Memory B cell (primary cell): Measurements from ENCODE around the gene DCBLD2.

Experiments used
- ATAC-seq: fragments of 150-1000 bp; cut with Tn5 transposase; 2 replicates; pipeline ENCODE4 v1.10.0; 2021; ENCODE audit warnings: low read depth, mild to moderate bottlenecking, moderate library complexity
- DNase-seq, 2 donors: peaks; one replicate each; pipeline ENCODE4 v3.0.0; 2022; ENCODE audit warnings: low spot score in 2 of 2
- H3K27ac Mint-ChIP-seq: one replicate; pipeline ENCODE4 v1.8.0; 2022; ENCODE audit warnings: mild to moderate bottlenecking, moderate library complexity, mixed read lengths
- H3K27me3 Mint-ChIP-seq: one replicate; pipeline ENCODE4 v1.8.0; 2022; ENCODE audit warnings: mixed read lengths
- H3K36me3 Mint-ChIP-seq: one replicate; pipeline ENCODE4 v1.8.0; 2022; ENCODE audit warnings: mild to moderate bottlenecking, mixed read lengths
- H3K4me1 Mint-ChIP-seq: one replicate; pipeline ENCODE4 v1.8.0; 2022; ENCODE audit warnings: mixed read lengths
- H3K4me3 Mint-ChIP-seq: one replicate; pipeline ENCODE4 v1.8.0; 2022; ENCODE audit warnings: mild to moderate bottlenecking, moderate library complexity, mixed read lengths
- H3K9me3 Mint-ChIP-seq: one replicate; pipeline ENCODE4 v1.8.0; 2022; ENCODE audit warnings: mixed read lengths

DCBLD2 gene

GRCh38 chr3:98784666-98785600, 116.6 kb downstream of the DCBLD2 start:
- Mint-ChIP-seq H3K4me1 (no peaks in the 10 kb centered on the region), H3K27ac (no peak overlapping the region), H3K4me3 (no peak overlapping the region), H3K27me3 (peaks cover 12% of the 10 kb centered on the region), H3K9me3 (peaks cover 1% of the 10 kb centered on the region), H3K36me3 (no peaks in the 10 kb centered on the region)
- no peak for DNase-seq
- ATAC-seq = no peak

GRCh38 chr3:98784042-98784441, 117.5 kb downstream of the DCBLD2 start:
- Mint-ChIP-seq H3K4me1 (no peaks in the 10 kb centered on the region), H3K36me3 (no peaks in the 10 kb centered on the region), H3K27me3 (peaks cover 13% of the 10 kb centered on the region), H3K9me3 (peaks cover 1% of the 10 kb centered on the region), H3K27ac (no peak overlapping the region), H3K4me3 (no peak overlapping the region)
- no peak for ATAC-seq
- DNase-seq = no peak

- Mint-ChIP-seq H3K36me3 (no peaks in the 10 kb centered on the region), H3K27ac (no peak overlapping the region), H3K9me3 (peaks cover 1% of the 10 kb centered on the region), H3K4me3 (no peak overlapping the region), H3K4me1 (no peaks in the 10 kb centered on the region), H3K27me3 (peaks cover 16% of the 10 kb centered on the region)
- DNase-seq (no peak), ATAC-seq (no peak)
Measured at GRCh38 chr3:98782824-98783500, 118.5 kb downstream of the DCBLD2 start.

GRCh38 chr3:98780343-98780742, 121.2 kb downstream of the DCBLD2 start:
- H3K27me3 Mint-ChIP-seq = peaks cover 8% of the 10 kb centered on the region
- H3K36me3 Mint-ChIP-seq = no peaks in the 10 kb centered on the region
- H3K27ac Mint-ChIP-seq = no peak overlapping the region
- no peak overlapping the region for H3K4me3 Mint-ChIP-seq
- ATAC-seq (no peak), DNase-seq (no peak)
- H3K9me3 Mint-ChIP-seq = no peaks in the 10 kb centered on the region
- H3K4me1 Mint-ChIP-seq = no peaks in the 10 kb centered on the region

GRCh38 chr3:98779541-98780335, 121.8 kb downstream of the DCBLD2 start:
- H3K27ac Mint-ChIP-seq = no peak overlapping the region
- no peak for ATAC-seq

GRCh38 chr3:98778852-98779413, 122.6 kb downstream of the DCBLD2 start:
- Mint-ChIP-seq H3K4me1 (no peaks in the 10 kb centered on the region), H3K27ac (no peak overlapping the region), H3K27me3 (peaks cover 8% of the 10 kb centered on the region), H3K9me3 (no peaks in the 10 kb centered on the region), H3K4me3 (no peak overlapping the region), H3K36me3 (no peaks in the 10 kb centered on the region)
- DNase-seq = no peak
- no peak for ATAC-seq

More at GRCh38 chr3:98779541-98780335, 121.8 kb downstream of the DCBLD2 start:
- Mint-ChIP-seq H3K36me3 (no peaks in the 10 kb centered on the region), H3K4me1 (no peaks in the 10 kb centered on the region), H3K4me3 (no peak overlapping the region), H3K27me3 (peaks cover 8% of the 10 kb centered on the region), H3K9me3 (no peaks in the 10 kb centered on the region)
- DNase-seq = no peak

GRCh38 chr3:98778383-98778782, 123.1 kb downstream of the DCBLD2 start:
- DNase-seq = no peak
- Mint-ChIP-seq H3K4me1 (no peaks in the 10 kb centered on the region), H3K4me3 (no peak overlapping the region), H3K27me3 (peaks cover 8% of the 10 kb centered on the region), H3K27ac (no peak overlapping the region), H3K9me3 (no peaks in the 10 kb centered on the region), H3K36me3 (no peaks in the 10 kb centered on the region)
- no peak for ATAC-seq

- DNase-seq (no peak), ATAC-seq (no peak)
- Mint-ChIP-seq H3K4me1 (no peaks in the 10 kb centered on the region), H3K9me3 (no peaks in the 10 kb centered on the region), H3K36me3 (no peaks in the 10 kb centered on the region), H3K27me3 (peaks cover 8% of the 10 kb centered on the region), H3K27ac (no peak overlapping the region), H3K4me3 (no peak overlapping the region)
Measured at GRCh38 chr3:98777801-98778220, 123.7 kb downstream of the DCBLD2 start.

GRCh38 chr3:98777286-98777685, 124.2 kb downstream of the DCBLD2 start:
- Mint-ChIP-seq H3K36me3 (no peaks in the 10 kb centered on the region), H3K9me3 (no peaks in the 10 kb centered on the region), H3K4me3 (no peak overlapping the region), H3K27ac (no peak overlapping the region), H3K4me1 (no peaks in the 10 kb centered on the region), H3K27me3 (peaks cover 8% of the 10 kb centered on the region)
- DNase-seq (no peak), ATAC-seq (no peak)

GRCh38 chr3:98776140-98776493, 125.4 kb downstream of the DCBLD2 start:
- Mint-ChIP-seq H3K4me3 (no peak overlapping the region), H3K27ac (no peak overlapping the region), H3K36me3 (no peaks in the 10 kb centered on the region), H3K4me1 (no peaks in the 10 kb centered on the region), H3K9me3 (no peaks in the 10 kb centered on the region), H3K27me3 (peaks cover 8% of the 10 kb centered on the region)
- ATAC-seq = no peak
- no peak for DNase-seq

GRCh38 chr3:98775459-98776139, 125.9 kb downstream of the DCBLD2 start:
- Mint-ChIP-seq H3K27me3 (peaks cover 8% of the 10 kb centered on the region), H3K4me1 (no peaks in the 10 kb centered on the region), H3K9me3 (no peaks in the 10 kb centered on the region), H3K36me3 (no peaks in the 10 kb centered on the region), H3K4me3 (no peak overlapping the region), H3K27ac (no peak overlapping the region)
- DNase-seq = no peak
- ATAC-seq = no peak

- DNase-seq (no peak), ATAC-seq (no peak)
- H3K36me3 Mint-ChIP-seq = no peaks in the 10 kb centered on the region
- H3K27me3 Mint-ChIP-seq = no peaks in the 10 kb centered on the region
- no peak overlapping the region for H3K4me3 Mint-ChIP-seq
- H3K4me1 Mint-ChIP-seq = no peaks in the 10 kb centered on the region
- no peak overlapping the region for H3K27ac Mint-ChIP-seq
- H3K9me3 Mint-ChIP-seq = no peaks in the 10 kb centered on the region
Measured at GRCh38 chr3:98772022-98772421, 129.5 kb downstream of the DCBLD2 start.

GRCh38 chr3:98770261-98771039, 131.0 kb downstream of the DCBLD2 start:
- no peaks in the 10 kb centered on the region for H3K4me1 Mint-ChIP-seq
- ATAC-seq (no peak), DNase-seq (no peak)
- H3K36me3 Mint-ChIP-seq = no peaks in the 10 kb centered on the region
- no peak overlapping the region for H3K27ac Mint-ChIP-seq
- H3K27me3 Mint-ChIP-seq = no peaks in the 10 kb centered on the region
- no peak overlapping the region for H3K4me3 Mint-ChIP-seq
- no peaks in the 10 kb centered on the region for H3K9me3 Mint-ChIP-seq
